AML-193 (cell line): Measurements from ENCODE around the gene PTPN3.
"Not testable (repeated sequence)": the region's sequence is repeated elsewhere in the genome, so short reads cannot be mapped to it uniquely, and the experiment has no call there.

Source experiments
- DNase-seq, 2 experiments: peaks; one replicate each; lab custom pipeline; 2025; lab: John Stamatoyannopoulos, UW

The PTPN3 gene

DNA sequence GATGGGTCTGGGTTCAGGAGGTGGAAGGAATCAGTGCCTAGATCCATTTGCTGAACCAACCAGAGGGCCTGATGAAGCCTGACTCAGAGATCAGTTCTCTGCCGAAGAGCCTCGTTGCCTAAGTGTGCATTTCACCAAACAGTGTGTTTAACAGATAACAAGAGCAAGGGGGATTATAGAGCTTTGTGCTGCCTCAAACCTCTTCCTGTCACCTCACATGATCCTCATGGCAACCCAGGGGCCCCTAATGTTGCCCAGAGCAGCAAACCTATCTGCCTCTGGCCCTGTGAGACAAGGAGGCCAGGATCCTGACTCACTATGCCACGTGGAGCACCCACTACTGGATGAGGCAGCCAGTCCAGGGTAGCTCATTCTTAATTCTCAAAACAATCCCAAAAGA lies 110.9 kb downstream of the PTPN3 start:
- no peak for DNase-seq

GRCh38 chr9:109385499-109385898 lies 112.6 kb downstream of the PTPN3 start:
- no peak for DNase-seq

- DNase-seq = no peak
These were observed 114.2 kb downstream of the PTPN3 start for GRCh38 chr9:109383947-109384346.

DNA sequence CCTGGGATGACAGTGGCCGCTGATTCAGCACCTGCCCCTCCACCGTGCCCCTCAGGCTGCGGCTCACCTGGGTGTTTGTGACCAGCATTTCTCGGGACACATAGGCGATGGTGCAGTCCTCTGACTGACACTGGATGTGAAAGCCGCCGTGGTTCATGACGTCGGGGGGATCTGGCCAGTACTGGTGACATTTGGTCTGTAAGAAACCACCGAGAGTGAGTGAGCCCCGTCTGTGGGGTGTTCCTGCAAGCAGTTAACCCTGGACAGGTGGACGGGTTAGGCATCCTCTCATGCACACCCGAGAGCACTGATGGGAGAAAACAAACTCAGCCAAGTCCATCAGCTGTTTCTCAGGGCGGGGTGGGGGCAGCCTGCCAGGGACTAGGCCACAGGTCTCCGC lies 114.8 kb downstream of the PTPN3 start:
- DNase-seq = no peak

GRCh38 chr9:109382585-109382984 lies 115.5 kb downstream of the PTPN3 start:
- DNase-seq = no peak

DNA sequence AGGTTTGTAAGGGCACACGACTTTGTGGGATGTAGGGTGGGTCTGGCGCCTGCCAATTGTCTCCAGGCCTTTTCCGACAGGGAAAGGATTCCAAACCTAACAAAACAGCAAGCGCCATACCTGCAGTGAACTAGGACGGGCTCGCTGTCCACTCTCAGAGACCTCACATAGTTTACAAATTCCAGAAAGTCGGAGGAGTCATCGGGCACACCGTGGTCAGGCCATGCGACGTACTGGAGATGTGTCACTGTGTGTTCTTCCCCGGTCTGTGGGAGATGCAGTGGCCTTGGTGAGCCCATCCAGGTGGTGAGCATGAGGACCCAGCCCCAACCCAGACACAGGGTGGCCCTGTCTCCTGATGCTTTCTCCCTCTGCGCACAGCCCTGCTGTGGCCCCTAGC lies 115.9 kb downstream of the PTPN3 start:
- no peak for DNase-seq

GRCh38 chr9:109381011-109381729 lies 116.9 kb downstream of the PTPN3 start:
- DNase-seq = no peak

- DNase-seq = no peak
These were observed 118.6 kb downstream of the PTPN3 start for GRCh38 chr9:109379513-109379912.

GRCh38 chr9:109378316-109378715 lies 119.8 kb downstream of the PTPN3 start:
- DNase-seq = no peak

- no peak for DNase-seq
These were observed 125.9 kb downstream of the PTPN3 start for GRCh38 chr9:109372246-109372645.

DNA sequence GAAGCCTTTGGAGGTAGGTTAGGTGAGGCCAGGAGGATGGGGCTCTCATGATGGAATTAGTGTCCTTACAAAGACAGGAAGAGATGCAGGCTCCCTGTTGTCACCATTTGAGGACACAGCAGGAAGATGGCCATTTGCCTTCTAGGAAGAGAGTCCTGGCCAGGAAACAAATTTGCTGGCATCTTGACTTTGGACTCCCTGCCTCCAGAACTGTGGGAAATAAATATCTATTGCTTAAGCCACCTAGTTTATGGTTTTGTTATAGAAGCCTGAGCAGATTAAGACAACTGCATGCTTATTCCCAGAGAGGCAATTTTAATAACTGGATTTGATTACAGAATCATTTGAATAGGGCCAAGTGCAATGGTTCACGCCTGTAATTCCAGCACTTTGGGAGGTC lies 126.7 kb downstream of the PTPN3 start:
- DNase-seq = no peak

DNA sequence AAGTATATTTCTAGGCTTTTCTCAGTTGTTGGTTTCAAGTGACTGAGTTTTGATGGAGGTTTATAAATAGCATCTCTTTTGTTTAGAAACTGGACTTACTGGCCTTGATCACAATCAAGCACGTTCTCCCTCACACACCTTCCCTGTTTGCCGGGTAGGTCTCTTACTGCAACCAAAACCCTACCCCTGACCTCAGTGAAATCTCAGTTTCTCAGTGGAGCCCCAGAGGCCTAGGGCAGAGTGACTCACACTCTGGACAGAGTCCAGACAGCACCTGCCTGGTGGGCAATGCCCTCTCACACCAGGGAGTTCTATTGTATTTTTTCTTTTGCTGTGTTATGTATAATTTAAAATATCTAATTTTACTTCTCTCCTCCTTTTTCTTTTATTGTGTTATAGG lies 128.8 kb downstream of the PTPN3 start:
- DNase-seq = no peak

DNA sequence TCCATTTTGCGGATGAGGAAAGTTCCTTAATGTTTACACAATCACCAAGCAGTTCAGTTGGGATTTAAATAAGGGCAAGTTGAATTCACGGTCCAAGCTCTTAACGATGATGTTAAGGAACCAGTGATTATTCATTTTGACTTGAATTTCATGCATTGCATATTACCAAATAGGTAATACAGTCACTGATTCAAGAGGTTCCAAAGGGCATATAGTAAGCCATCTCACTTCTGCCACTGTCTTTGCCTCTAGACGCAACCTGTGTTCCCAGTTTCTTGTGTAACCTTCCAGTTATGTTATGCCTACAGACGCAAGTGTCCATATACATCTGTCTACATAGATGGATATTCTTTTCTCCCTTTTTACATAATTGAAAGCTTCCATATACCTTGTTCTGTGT lies 137.3 kb downstream of the PTPN3 start:
- DNase-seq = no peak

- not testable (repeated sequence) for DNase-seq
These were observed 139.0 kb downstream of the PTPN3 start for GRCh38 chr9:109358968-109359603.

- no peak for DNase-seq
These were observed 142.4 kb downstream of the PTPN3 start for GRCh38 chr9:109355564-109356297.

- no peak for DNase-seq
These were observed 143.9 kb downstream of the PTPN3 start for GRCh38 chr9:109354190-109354589.

GRCh38 chr9:109351032-109351431 lies 147.1 kb downstream of the PTPN3 start:
- DNase-seq = no peak

DNA sequence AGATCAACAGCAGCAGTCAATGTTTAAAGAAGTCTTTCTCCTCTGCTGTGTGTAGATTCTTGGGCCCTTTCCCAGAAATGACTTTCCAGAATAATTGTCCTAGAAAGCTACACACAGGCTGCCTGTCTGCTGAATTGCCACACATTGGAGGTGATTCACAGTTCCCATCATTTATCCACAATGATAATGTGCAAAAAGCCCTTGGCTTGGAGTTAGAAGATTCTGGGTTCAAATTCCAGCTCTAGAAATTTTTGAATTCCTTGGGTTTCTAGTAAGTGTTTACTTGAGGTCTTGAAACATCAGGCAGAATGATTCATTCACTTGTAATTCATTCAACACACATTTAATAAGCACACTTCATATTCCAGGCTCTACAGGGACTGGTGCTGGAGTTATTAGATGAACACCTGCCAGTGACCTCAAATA lies 148.7 kb downstream of the PTPN3 start:
- DNase-seq = no peak

GRCh38 chr9:109346904-109347303 lies 151.2 kb downstream of the PTPN3 start:
- DNase-seq = no peak

DNA sequence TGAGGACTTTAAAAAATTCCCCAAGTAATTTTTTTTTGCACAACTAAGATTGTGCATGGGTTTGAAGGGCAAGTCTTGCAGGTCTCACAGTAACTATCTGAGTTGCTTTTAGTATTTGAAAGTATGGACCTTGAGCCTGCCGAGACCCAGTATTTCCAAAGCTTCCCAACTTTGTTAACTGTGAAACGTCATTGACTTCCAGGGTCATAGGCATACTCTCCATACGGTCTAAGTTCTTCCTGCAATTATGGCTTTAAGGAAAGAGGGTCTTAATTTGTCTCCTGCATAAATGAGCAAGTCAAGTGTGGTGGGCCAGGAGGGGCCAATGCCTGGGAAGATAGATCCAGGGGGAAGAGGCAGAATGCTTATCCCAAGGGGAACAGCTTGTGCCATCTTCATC lies 153.2 kb downstream of the PTPN3 start:
- DNase-seq = no peak

DNA sequence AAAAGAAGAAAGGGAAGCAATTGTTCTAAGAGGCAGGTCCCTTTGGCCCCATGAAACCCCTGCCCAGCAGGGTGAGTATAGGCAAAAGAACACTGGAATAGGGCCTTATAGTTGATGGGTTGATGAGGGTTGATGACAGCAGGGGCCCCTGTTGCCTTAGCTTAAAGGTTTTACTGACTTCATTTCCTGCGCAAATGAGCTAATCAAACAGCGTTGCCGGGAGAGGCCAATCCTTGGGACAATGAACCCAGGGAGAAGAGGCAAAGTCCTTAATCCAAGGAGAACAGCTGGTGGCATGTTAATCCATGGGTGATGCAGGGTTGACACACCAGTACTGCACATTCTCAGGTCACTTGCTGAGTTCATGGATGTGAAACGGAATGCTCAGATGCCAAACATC lies 155.2 kb downstream of the PTPN3 start:
- DNase-seq = no peak

- no peak for DNase-seq
These were observed 156.5 kb downstream of the PTPN3 start for GRCh38 chr9:109341561-109341960.

DNA sequence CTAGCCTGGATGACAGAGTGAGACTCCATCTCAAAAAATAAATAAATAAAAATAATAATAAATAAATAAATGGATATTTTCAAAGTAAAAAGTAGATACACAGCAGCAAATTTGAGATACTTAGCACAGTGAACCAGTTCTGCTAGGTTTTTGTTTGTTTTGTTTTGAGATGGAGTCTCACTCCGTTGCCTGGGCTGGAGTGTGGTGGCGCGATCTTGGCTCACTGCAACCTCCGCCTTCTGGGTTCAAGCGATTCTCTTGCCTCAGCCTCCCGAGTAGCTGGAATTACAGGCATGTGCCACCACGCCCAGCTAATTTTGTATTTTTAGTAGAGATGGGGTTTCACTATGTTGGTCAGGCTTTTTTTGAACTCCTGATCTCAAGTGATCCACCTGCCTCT lies 157.1 kb downstream of the PTPN3 start:
- DNase-seq = not testable (repeated sequence)
